ENCODE measurements around the gene DHRSX.

DNA sequence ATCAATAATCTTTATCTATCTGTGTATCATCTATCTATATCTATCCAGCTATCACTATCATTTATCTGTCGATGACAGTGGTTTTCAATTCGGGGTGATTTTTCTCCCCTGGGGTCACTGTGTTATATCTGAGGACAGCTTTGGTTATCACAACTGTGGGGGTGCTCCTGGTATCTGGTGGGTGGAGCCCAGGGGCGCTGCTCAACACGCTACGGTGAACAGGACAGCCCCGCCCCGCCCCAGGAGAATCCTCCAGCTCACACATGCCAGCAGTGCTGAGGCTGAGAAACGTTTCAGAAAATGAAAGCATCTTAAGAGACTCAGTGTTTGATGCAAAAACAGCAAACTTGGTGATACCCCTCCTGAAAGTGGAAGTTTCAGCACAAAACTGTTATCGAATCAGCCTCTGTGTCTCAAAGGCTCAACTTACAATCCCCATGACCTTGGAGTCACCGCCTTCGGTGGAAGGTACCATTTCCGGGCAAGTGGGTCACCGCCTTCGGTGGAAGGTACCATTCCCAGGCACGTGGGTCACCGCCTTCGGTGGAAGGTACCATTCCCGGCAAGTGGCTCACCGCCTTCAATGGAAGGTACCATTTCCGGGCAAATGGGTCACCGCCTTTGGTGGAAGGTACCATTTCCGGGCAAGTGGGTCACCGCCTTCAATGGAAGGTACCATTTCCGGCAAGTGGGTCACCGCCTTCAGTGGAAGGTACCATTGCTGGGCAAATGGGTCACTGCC is 315.3 kb downstream of the DHRSX start:
- TF ChIP-seq EZH2 (IDR thresholded peaks at IDR 0.05; ENCODE audit: insufficient read depth, poor library complexity, severe bottlenecking) (no peak), EZH2phosphoT487 (IDR thresholded peaks at IDR 0.05; ENCODE audit: insufficient read depth, low read depth) (no peak)

All from GM23248 (cell line).